H1 (cell line): ENCODE results near the gene ZBTB9. TPM values are rescaled to one million over a fixed set of nuclear protein-coding genes. Genes with fewer than 3 reads are reported as not detected.
A peak's percentile ranks its signal among the peaks of the same experiment; 100 is the strongest.

Experiments
- CTCF ChIA-PET: fragments of 300-600 bp; sonication (Branson Sonifier 250); formaldehyde crosslinking; loops from one replicate; lab custom pipeline; 2021; ENCODE audit not compliant: partially characterized antibody; lab: Charles Lee
- POLR2A ChIA-PET: fragments of 300-600 bp; sonication (Branson Sonifier 250); formaldehyde crosslinking; loops from one replicate; lab custom pipeline; 2021; ENCODE audit warnings: inconsistent platforms; ENCODE audit not compliant: partially characterized antibody; lab: Charles Lee
- DNase-seq, 2 experiments: peaks; one replicate each; pipeline versions ENCODE4 v3.0.0 to v3.0.0-alpha.2; 2010 to 2022; ENCODE audit warnings: low spot score in 2 of 2, low read depth in 1 of 2, mixed read lengths in 1 of 2
- FAIRE-seq: peaks from 2 replicates; lab custom pipeline; 2011; peaks lifted over from hg19 to GRCh38; lab: Jason Lieb, UNC
- H2AFZ ChIP-seq: 2 replicates; pipeline ENCODE4 v1.8.1; 2012; ENCODE audit warnings: low read length, inconsistent platforms
- H2AK5ac ChIP-seq: 2 replicates; pipeline ENCODE4 v1.6.1; 2013; ENCODE audit warnings: low read depth, low read length
- H2BK120ac ChIP-seq: replicated peaks from 2 replicates; pipeline ENCODE3; 2013; ENCODE audit warnings: low read depth, low read length, inconsistent platforms
- H2BK12ac ChIP-seq: 2 replicates; pipeline ENCODE4 v1.6.1; 2013; ENCODE audit warnings: low read depth, low read length
- H2BK15ac ChIP-seq: 2 replicates; pipeline ENCODE4 v1.6.1; 2013; ENCODE audit warnings: low read length
- H2BK20ac ChIP-seq: 2 replicates; pipeline ENCODE4 v1.6.1; 2013; ENCODE audit warnings: low read length
- H2BK5ac ChIP-seq: 2 replicates; pipeline ENCODE4 v1.6.1; 2013; ENCODE audit warnings: low read depth, low read length
- H3K14ac ChIP-seq: 2 replicates; pipeline ENCODE4 v1.6.1; 2013; ENCODE audit warnings: inconsistent platforms; ENCODE audit not compliant: insufficient read length
- H3K18ac ChIP-seq: 2 replicates; pipeline ENCODE4 v1.6.1; 2013; ENCODE audit warnings: low read length; ENCODE audit errors: extremely low read depth
- H3K23ac ChIP-seq: 2 replicates; pipeline ENCODE4 v1.6.1; 2013; ENCODE audit warnings: inconsistent platforms; ENCODE audit not compliant: insufficient read length
- H3K23me2 ChIP-seq: 2 replicates; pipeline ENCODE4 v1.6.1; 2013; ENCODE audit warnings: low read depth, low read length
- H3K27ac ChIP-seq: 2 replicates; pipeline ENCODE4 v1.6.1; 2011; ENCODE audit warnings: low read depth, low read length, inconsistent platforms
- H3K27me3 ChIP-seq, 4 experiments: replicated peaks in 1 of 4; 1 replicate in 1 of 4; 2 replicates in 3 of 4; pipeline versions ENCODE4 v1.6.1 to v1.8.1; 2011 to 2013; ENCODE audit warnings: low read length in 3 of 4, mild to moderate bottlenecking in 3 of 4, inconsistent platforms in 2 of 4, mixed read lengths in 2 of 4, moderate library complexity in 1 of 4; ENCODE audit not compliant: control insufficient read depth in 3 of 4, insufficient read depth in 3 of 4; ENCODE audit errors: extremely low read depth in 1 of 4
- H3K36me3 ChIP-seq, 4 experiments: 2 replicates each; pipeline versions ENCODE4 v1.6.1 to v1.8.1; 2011 to 2013; ENCODE audit warnings: mild to moderate bottlenecking in 4 of 4, low read length in 3 of 4, moderate library complexity in 2 of 4, control low read depth in 1 of 4, inconsistent platforms in 1 of 4; ENCODE audit not compliant: insufficient read depth in 4 of 4, control insufficient read depth in 2 of 4
- H3K4ac ChIP-seq: replicated peaks from 2 replicates; pipeline ENCODE3; 2013; ENCODE audit warnings: low read length, low read depth, mixed read lengths, inconsistent platforms; ENCODE audit not compliant: insufficient read length
- H3K4me1 ChIP-seq, 4 experiments: replicated peaks in 1 of 4; 1 replicate in 1 of 4; 2 replicates in 3 of 4; pipeline versions ENCODE4 v1.6.1 to v1.8.1; 2011 to 2013; ENCODE audit warnings: low read length in 3 of 4, inconsistent platforms in 2 of 4, mixed read lengths in 1 of 4; ENCODE audit not compliant: insufficient read depth in 4 of 4, control insufficient read depth in 3 of 4
- H3K4me2 ChIP-seq, 2 experiments: 2 replicates each; pipeline versions ENCODE4 v1.6.1 to v1.8.1; 2011 to 2013; ENCODE audit warnings: low read depth in 2 of 2, low read length in 2 of 2, control low read depth in 1 of 2, inconsistent platforms in 1 of 2, mild to moderate bottlenecking in 1 of 2; ENCODE audit not compliant: insufficient read depth in 1 of 2
- H3K4me3 ChIP-seq, 4 experiments: fragments of 200-600, 300-600 bp in 1 of 4; sonication (generic), shearing (Covaris generic), sonication (Bioruptor Twin) in 1 of 4; 2 replicates each; pipeline versions ENCODE4 v1.5.1 to v1.8.1; 2011 to 2016; ENCODE audit warnings: low read length in 4 of 4, low read depth in 3 of 4, control low read depth in 2 of 4, inconsistent platforms in 2 of 4, mild to moderate bottlenecking in 2 of 4, mixed read lengths in 1 of 4, moderate library complexity in 1 of 4; ENCODE audit not compliant: insufficient read depth in 2 of 4; ENCODE audit errors: extremely low read depth in 1 of 4
- H3K56ac ChIP-seq: replicated peaks from 2 replicates; pipeline ENCODE3; 2013; ENCODE audit warnings: low read depth, mild to moderate bottlenecking, mixed read lengths, low read length, inconsistent platforms; ENCODE audit not compliant: insufficient read length
- H3K79me1 ChIP-seq: 2 replicates; pipeline ENCODE4 v1.6.1; 2013; ENCODE audit warnings: low read depth, low read length, control low read depth
- H3K79me2 ChIP-seq, 2 experiments: 2 replicates each; pipeline versions ENCODE4 v1.6.1 to v1.8.1; 2012 to 2013; ENCODE audit warnings: low read length in 2 of 2, mild to moderate bottlenecking in 2 of 2, inconsistent platforms in 1 of 2; ENCODE audit not compliant: insufficient read depth in 2 of 2, control insufficient read depth in 1 of 2
- H3K9ac ChIP-seq, 4 experiments: replicated peaks in 1 of 4; 1 replicate in 1 of 4; 2 replicates in 3 of 4; pipeline versions ENCODE4 v1.6.1 to v1.8.1; 2011 to 2013; ENCODE audit warnings: low read depth in 3 of 4, low read length in 3 of 4, control low read depth in 2 of 4, mild to moderate bottlenecking in 2 of 4, moderate library complexity in 2 of 4, inconsistent platforms in 1 of 4; ENCODE audit errors: extremely low read depth in 1 of 4
- H3K9me3 ChIP-seq, 2 experiments: 2 replicates each; pipeline versions ENCODE4 v1.6.1 to v1.8.1; 2012 to 2013; ENCODE audit warnings: mild to moderate bottlenecking in 2 of 2, moderate library complexity in 2 of 2, control low read depth in 1 of 2, inconsistent platforms in 1 of 2, low read depth in 1 of 2, low read length in 1 of 2, mixed read lengths in 1 of 2; ENCODE audit not compliant: insufficient read depth in 2 of 2
- H4K20me1 ChIP-seq, 2 experiments: replicated peaks in 1 of 2; 2 replicates each; pipeline versions ENCODE3 to v1.8.1; 2011 to 2013; ENCODE audit warnings: inconsistent platforms in 2 of 2, low read length in 2 of 2, mild to moderate bottlenecking in 1 of 2; ENCODE audit not compliant: insufficient read depth in 2 of 2, control insufficient read depth in 1 of 2
- H4K5ac ChIP-seq: 2 replicates; pipeline ENCODE4 v1.6.1; 2013; ENCODE audit warnings: low read length, low read depth, mixed read lengths, inconsistent platforms; ENCODE audit not compliant: insufficient read length
- H4K8ac ChIP-seq: 2 replicates; pipeline ENCODE4 v1.8.0; 2013; ENCODE audit warnings: mild to moderate bottlenecking, moderate library complexity, low read length, inconsistent platforms; ENCODE audit not compliant: insufficient read depth; ENCODE audit errors: extremely low read depth
- H4K91ac ChIP-seq: replicated peaks from 2 replicates; pipeline ENCODE3; 2013; ENCODE audit warnings: low read length, mixed read lengths, inconsistent platforms; ENCODE audit not compliant: insufficient read length
- ASH2L ChIP-seq: fragments of 200-600, 300-600 bp; sonication (generic); IDR thresholded peaks from one replicate; pipeline ENCODE4 v1.7.1; 2017; ENCODE audit warnings: low read length
- CEBPB ChIP-seq: IDR thresholded peaks from 2 replicates; pipeline ENCODE4 v1.6.1; 2012; ENCODE audit warnings: low read depth, low read length
- KDM5A ChIP-seq: fragments of 200-600 bp; IDR thresholded peaks from 2 replicates; pipeline ENCODE4 v1.7.1; 2012; ENCODE audit warnings: mild to moderate bottlenecking, low read length, inconsistent platforms, mixed read lengths
- NRF1 ChIP-seq: IDR thresholded peaks from 2 replicates; pipeline ENCODE4 v1.6.1; 2011; ENCODE audit warnings: mild to moderate bottlenecking, low read depth, low read length, improper control_type of control experiment
- POLR2AphosphoS5 ChIP-seq: IDR thresholded peaks from 2 replicates; pipeline ENCODE4 v1.6.1; 2011; ENCODE audit warnings: low read depth, low read length
- RNF2 ChIP-seq: fragments of 200-900, 300-1000 bp; sonication (generic); IDR thresholded peaks from 2 replicates; pipeline ENCODE4 v1.7.1; 2016; ENCODE audit warnings: borderline replicate concordance, low read depth, mild to moderate bottlenecking, antibody characterized with exemption, low read length; ENCODE audit not compliant: poor library complexity, severe bottlenecking; ENCODE audit errors: missing control alignments
- SAP30 ChIP-seq: fragments of 300-600 bp; sonication (generic); IDR thresholded peaks from 2 replicates; pipeline ENCODE4 v1.7.1; 2012; ENCODE audit warnings: low read length, moderate library complexity, mild to moderate bottlenecking, inconsistent platforms; ENCODE audit not compliant: insufficient read depth, insufficient replicate concordance
- SIN3A ChIP-seq, 2 experiments: IDR thresholded peaks in 1 of 2; conservative IDR thresholded peaks in 1 of 2; 2 replicates each; pipeline ENCODE4 v1.6.1; 2011 to 2012; ENCODE audit warnings: low read length in 2 of 2, improper control_type of control experiment in 1 of 2, low read depth in 1 of 2, mild to moderate bottlenecking in 1 of 2
- WGBS, 2 experiments: shearing (Covaris generic) in 1 of 2; methylation state at CpG; one replicate each; pipeline versions ENCODE4 v1.1.6 to v1.1.7; 2013 to 2015; ENCODE audit warnings: low lambda C conversion rate in 2 of 2, mixed read lengths in 2 of 2, inconsistent platforms in 1 of 2, low coverage in 1 of 2, missing lambda C conversion rate in 1 of 2; ENCODE audit not compliant: insufficient replicate concordance in 2 of 2, insufficient coverage in 1 of 2, insufficient read length in 1 of 2; ENCODE audit errors: extremely low coverage in 1 of 2, missing lambda C conversion rate in 1 of 2; 5-methylcytosine and 5-hydroxymethylcytosine counted together
- polyA plus RNA-seq, 7 experiments: library from polyadenylated mRNA; depleted of rRNA in 3 of 7; stranded (reverse) in 5 of 7; unstranded in 2 of 7; fragments of >200 nt in 5 of 7; fragments of 200-250 nt in 2 of 7; gene quantifications; 1 replicate in 5 of 7; 2 replicates in 1 of 7; 4 replicates in 1 of 7; pipeline versions ENCODE4 v1.2.1 to v1.2.3, GENCODE V29; 2011 to 2013; ENCODE audit warnings: missing spikeins in 2 of 7, mixed read lengths in 2 of 7
- total RNA-seq: library from RNA; stranded (reverse); fragmentation: NEBNext Ultra II Directional; extraction: Animal tissue kit (Norgen Biotek cat#: 25700); gene quantifications from 2 replicates; pipeline ENCODE4 v1.2.1, GENCODE V29; 2021
- TF ChIP-seq, protein P1 (sequence below), 3 experiments: IDR thresholded peaks; 1 replicate in 2 of 3; 2 replicates in 1 of 3; pipeline versions ENCODE4 v1.5.1 to v1.6.1; 2011; ENCODE audit warnings: low read length in 3 of 3, mild to moderate bottlenecking in 3 of 3, inconsistent platforms in 2 of 3, low read depth in 1 of 3, moderate library complexity in 1 of 3; ENCODE audit not compliant: insufficient read depth in 1 of 3; ENCODE audit errors: control extremely low read depth in 1 of 3

The ZBTB9 gene
- total and polyA plus RNA-seq, 2 of the 8 experiments (the other 6 are each of a cell fraction or from before 2014, with no cell fraction given) = 16.9 to 20.2 TPM

DNA sequence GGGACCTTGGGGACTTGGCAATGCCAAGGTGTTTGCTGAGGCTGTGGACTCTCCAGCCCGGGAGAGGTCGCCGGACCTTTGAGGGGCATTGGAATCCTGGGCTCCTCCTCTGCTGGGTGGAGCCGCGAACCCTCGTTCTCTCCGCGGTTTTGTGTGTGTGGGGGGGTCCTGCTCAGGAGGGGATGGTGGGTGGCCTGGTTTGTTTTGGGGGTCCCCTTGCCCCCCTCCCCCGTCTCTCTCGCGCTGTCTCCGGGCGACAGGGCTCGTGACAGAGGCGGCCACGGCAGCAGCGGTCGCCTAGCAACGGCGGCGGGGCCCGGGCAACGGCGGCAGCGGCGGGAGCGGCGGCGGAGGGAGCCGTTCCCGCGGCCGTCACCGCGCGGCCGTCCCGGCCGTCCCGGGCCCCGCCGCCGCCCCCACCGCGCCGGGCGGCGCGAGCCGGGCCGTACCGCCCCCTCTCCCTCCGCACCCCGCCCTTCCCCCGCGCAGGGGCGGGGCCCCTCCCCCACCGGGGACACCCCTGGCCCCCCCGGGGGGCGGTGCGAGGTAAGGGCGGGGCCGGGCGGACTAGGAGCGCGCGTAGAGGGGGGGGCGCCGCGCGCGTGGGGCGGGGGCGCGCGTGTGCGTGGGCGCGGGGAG is 26.7 kb upstream of the ZBTB9 start:
- POLR2A ChIA-PET = no interaction called here
- Histone ChIP-seq H3K56ac (no peak overlapping the region), H3K79me1 (peaks cover 14% of the 10 kb centered on the region), H4K8ac (no peak overlapping the region), H4K5ac (no peak overlapping the region), H4K91ac (no peak overlapping the region), H3K27me3 (no peaks in the 10 kb centered on the region), H3K79me2 (peaks cover 13 to 67% of the 10 kb centered on the region in 2 experiments), H3K9me3 (no peaks in the 10 kb centered on the region), H3K4me3 (peak overlapping the region; percentile 47 to 77 (median 58)), H3K4me1 (peaks cover 15 to 45% (median 22%) of the 10 kb centered on the region in 4 experiments), H2BK15ac (no peak overlapping the region), H2AK5ac (no peak overlapping the region), H2BK5ac (0 out of 2 replicates have a peak overlapping the region, but pooled peaks have one; percentile 30), H3K23me2 (peaks cover 32% of the 10 kb centered on the region), H2AFZ (no peak overlapping the region), H2BK20ac (no peak overlapping the region), H3K27ac (peak overlapping the region; percentile 4; the same call in 1 of the 2 replicates), H3K9ac (no peak overlapping the region; a peak in 1 of 7 replicates), H3K4me2 (peak overlapping the region; percentile 83 to 87), H3K36me3 (peaks cover 0 to 10% (median 8%) of the 10 kb centered on the region in 4 experiments; a peak in 5 of 8 replicates), H3K14ac (no peak overlapping the region), H3K18ac (no peak overlapping the region; the same call in 1 of the 2 replicates), H4K20me1 (peaks cover 0 to 10% of the 10 kb centered on the region in 2 experiments), H2BK120ac (no peak overlapping the region), H3K23ac (no peak overlapping the region), H3K4ac (no peak overlapping the region), H2BK12ac (no peak overlapping the region)
- DNase-seq (peak in 1 of 2 experiments; percentile 67), FAIRE-seq (no peak)
- 0% methylated on average over 8 of the region's 79 CpGs; no CpG with 5 or more reads in 1 of the 2 experiments for WGBS, 2 experiments
- CTCF ChIA-PET = no interaction called here
- TF ChIP-seq ASH2L = no peak
- no peak for TF ChIP-seq KDM5A
- TF ChIP-seq POLR2AphosphoS5 = no peak
- TF ChIP-seq, protein P1, sequence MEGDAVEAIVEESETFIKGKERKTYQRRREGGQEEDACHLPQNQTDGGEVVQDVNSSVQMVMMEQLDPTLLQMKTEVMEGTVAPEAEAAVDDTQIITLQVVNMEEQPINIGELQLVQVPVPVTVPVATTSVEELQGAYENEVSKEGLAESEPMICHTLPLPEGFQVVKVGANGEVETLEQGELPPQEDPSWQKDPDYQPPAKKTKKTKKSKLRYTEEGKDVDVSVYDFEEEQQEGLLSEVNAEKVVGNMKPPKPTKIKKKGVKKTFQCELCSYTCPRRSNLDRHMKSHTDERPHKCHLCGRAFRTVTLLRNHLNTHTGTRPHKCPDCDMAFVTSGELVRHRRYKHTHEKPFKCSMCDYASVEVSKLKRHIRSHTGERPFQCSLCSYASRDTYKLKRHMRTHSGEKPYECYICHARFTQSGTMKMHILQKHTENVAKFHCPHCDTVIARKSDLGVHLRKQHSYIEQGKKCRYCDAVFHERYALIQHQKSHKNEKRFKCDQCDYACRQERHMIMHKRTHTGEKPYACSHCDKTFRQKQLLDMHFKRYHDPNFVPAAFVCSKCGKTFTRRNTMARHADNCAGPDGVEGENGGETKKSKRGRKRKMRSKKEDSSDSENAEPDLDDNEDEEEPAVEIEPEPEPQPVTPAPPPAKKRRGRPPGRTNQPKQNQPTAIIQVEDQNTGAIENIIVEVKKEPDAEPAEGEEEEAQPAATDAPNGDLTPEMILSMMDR (IDR thresholded peaks at IDR 0.05; ENCODE audit: control extremely low read depth in 1 of 3, insufficient read depth in 1 of 3, low read depth in 1 of 3, low read length in 3 of 3) = peak in 1 of 3 experiments; percentile 27; a peak in 1 of 4 replicates
- TF ChIP-seq RNF2 = no peak
- no peak for TF ChIP-seq CEBPB
- TF ChIP-seq SIN3A (conservative IDR thresholded peaks at IDR 0.05 in 1 of 2, IDR thresholded peaks at IDR 0.05 in 1 of 2; ENCODE audit: low read depth in 1 of 2, low read length in 2 of 2) = peak; percentile 60 to 89; a peak in 2 of 4 replicates
- TF ChIP-seq NRF1 = no peak
- TF ChIP-seq SAP30 = peak; percentile 74
